K562 (cell line): Measurements from ENCODE around the gene LDAF1. TPM values are rescaled to one million over a fixed set of nuclear protein-coding genes. Genes with fewer than 3 reads are reported as not detected.

ENCODE experiments used
- ATAC-seq: fragments of 200-7000 bp; cut with Tn5 transposase; 3 replicates; pipeline ENCODE4 v1.9.1; 2020; ENCODE audit warnings: moderate library complexity
- BruUV-seq: library from RNA; stranded (reverse); fragments of 400-500 nt; replicated peaks from 2 replicates; lab custom pipeline; 2021; lab: Mats Ljungman, UMichigan
- CTCF ChIA-PET: fragments of 300-600 bp; formaldehyde crosslinking; extraction: SDS; loops from one replicate; lab custom pipeline; 2021; ENCODE audit warnings: low intra/inter-chr PET ratio; lab: Yijun Ruan, JAX
- POLR2A ChIA-PET: fragments of 300-600, 350-650 bp; sonication (Branson Sonifier 250); formaldehyde crosslinking; extraction: SDS; loops from one replicate; lab custom pipeline; 2021; ENCODE audit warnings: antibody characterized with exemption, inconsistent platforms; lab: Yijun Ruan, JAX
- DNase-seq, 4 experiments: peaks; one replicate each; pipeline versions ENCODE4 v3.0.0 to v3.0.0-alpha.2; 2011 to 2018; ENCODE audit warnings: low spot score in 3 of 4, mixed read lengths in 3 of 4; ENCODE audit errors: extremely low read depth in 1 of 4
- FAIRE-seq: peaks from 2 replicates; lab custom pipeline; 2011; peaks lifted over from hg19 to GRCh38; lab: Jason Lieb, UNC
- H2AFZ ChIP-seq: 2 replicates; pipeline ENCODE4 v1.6.0; 2011; ENCODE audit warnings: low read depth, low read length, control low read depth, inconsistent platforms
- H3K27ac ChIP-seq: fragments of 200-600 bp; 3 replicates; pipeline ENCODE4 v1.8.0; 2011; ENCODE audit warnings: low read depth, mild to moderate bottlenecking, control low read depth, inconsistent platforms, low read length, moderate library complexity, mixed read lengths; ENCODE audit errors: extremely low read depth
- H3K27me3 ChIP-seq, 2 experiments: fragments of 300-600 bp in 1 of 2; 2 replicates in 1 of 2; 3 replicates in 1 of 2; pipeline versions ENCODE4 v1.6.0 to v1.8.0; 2011; ENCODE audit warnings: inconsistent platforms in 2 of 2, low read length in 2 of 2, mild to moderate bottlenecking in 1 of 2, mixed read lengths in 1 of 2, moderate library complexity in 1 of 2; ENCODE audit not compliant: control insufficient read depth in 2 of 2, insufficient read depth in 2 of 2
- H3K36me3 ChIP-seq: fragments of 300-600 bp; 3 replicates; pipeline ENCODE4 v1.8.0; 2011; ENCODE audit warnings: mild to moderate bottlenecking, low read length, inconsistent platforms; ENCODE audit not compliant: control insufficient read depth, insufficient read depth
- H3K4me1 ChIP-seq, 2 experiments: fragments of 200-600 bp in 1 of 2; replicated peaks in 1 of 2; 2 replicates in 1 of 2; 3 replicates in 1 of 2; pipeline versions ENCODE4 v1.5.1 to v1.8.0; 2011; ENCODE audit warnings: inconsistent platforms in 2 of 2, low read length in 2 of 2, mild to moderate bottlenecking in 1 of 2, mixed read lengths in 1 of 2, moderate library complexity in 1 of 2; ENCODE audit not compliant: control insufficient read depth in 2 of 2, insufficient read depth in 2 of 2
- H3K4me2 ChIP-seq: 2 replicates; pipeline ENCODE4 v1.6.1; 2011; ENCODE audit warnings: low read length, control low read depth, inconsistent platforms, mixed read lengths; ENCODE audit not compliant: insufficient read depth
- H3K4me3 ChIP-seq: fragments of 200-600 bp; sonication (generic), shearing (Covaris generic); 2 replicates; pipeline ENCODE4 v1.5.1; 2016; ENCODE audit warnings: control low read depth, inconsistent platforms
- H3K79me2 ChIP-seq: fragments of 200-600 bp; 3 replicates; pipeline ENCODE4 v1.8.0; 2011; ENCODE audit warnings: low read length, inconsistent platforms; ENCODE audit not compliant: control insufficient read depth, insufficient read depth
- H3K9ac ChIP-seq, 2 experiments: 2 replicates each; pipeline versions ENCODE4 v1.6.0 to v1.6.1; 2011; ENCODE audit warnings: low read depth in 2 of 2, low read length in 2 of 2, control low read depth in 1 of 2, inconsistent platforms in 1 of 2, mild to moderate bottlenecking in 1 of 2, mixed read lengths in 1 of 2; ENCODE audit not compliant: insufficient read depth in 1 of 2
- H3K9me1 ChIP-seq: one replicate; pipeline ENCODE4 v1.6.0; 2011; ENCODE audit warnings: inconsistent platforms, mild to moderate bottlenecking, low read length, moderate library complexity; ENCODE audit not compliant: control insufficient read depth, insufficient read depth
- H3K9me3 ChIP-seq: replicated peaks from 2 replicates; pipeline ENCODE4 v1.5.1; 2011; ENCODE audit warnings: low read depth, low read length, inconsistent platforms; ENCODE audit not compliant: control insufficient read depth, insufficient read depth
- H4K20me1 ChIP-seq: replicated peaks from 2 replicates; pipeline ENCODE4 v1.6.1; 2011; ENCODE audit warnings: low read length, inconsistent platforms, mixed read lengths; ENCODE audit not compliant: control insufficient read depth, insufficient read depth
- CBFB ChIP-seq: sonication (generic); formaldehyde crosslinking; IDR thresholded peaks from 2 replicates; pipeline ENCODE4 v1.4.0; 2020; ENCODE audit warnings: mild to moderate bottlenecking, missing genetic modification reagents
- MYC ChIP-seq, 2 experiments: fragments of 250-450 bp in 1 of 2; sonication (Bioruptor Pico) in 1 of 2; IDR thresholded peaks; 2 replicates each; pipeline versions ENCODE4 v1.5.1 to v1.6.1; 2012 to 2021; ENCODE audit warnings: low read depth in 2 of 2, borderline replicate concordance in 1 of 2, improper control_type of control experiment in 1 of 2, low read length in 1 of 2, mild to moderate bottlenecking in 1 of 2, moderate library complexity in 1 of 2
- TSHZ1 ChIP-seq: fragments of 250-450 bp; sonication (Bioruptor Pico); IDR thresholded peaks from 2 replicates; pipeline ENCODE4 v1.4.0; 2020; ENCODE audit warnings: mild to moderate bottlenecking, moderate library complexity
- ZNF384 ChIP-seq: IDR thresholded peaks from 2 replicates; pipeline ENCODE4 v1.6.1; 2012; ENCODE audit warnings: low read depth, low read length, improper control_type of control experiment
- WGBS: fragments of 100-300 bp; shearing (Covaris generic); methylation state at CpG from one replicate; pipeline ENCODE4 v1.1.6; 2016; ENCODE audit warnings: low coverage, mixed read lengths; ENCODE audit not compliant: insufficient coverage; ENCODE audit errors: missing lambda C conversion rate; 5-methylcytosine and 5-hydroxymethylcytosine counted together
- in situ Hi-C: fragments of 300-500 bp; cut with MboI; formaldehyde crosslinking; loops from 4 replicates; pipeline ENCODE4 v1.15.0; 2018; ENCODE audit warnings: inconsistent platforms, mixed read lengths
- intact Hi-C: fragments of 100-400 bp; cut with micrococcal nuclease; formaldehyde crosslinking; loops from 2 replicates; pipeline ENCODE4 v1.14.2; 2022
- polyA plus RNA-seq, 8 experiments: library from polyadenylated mRNA; depleted of rRNA in 4 of 8; stranded (reverse) in 5 of 8; unstranded in 3 of 8; fragments of >200 nt; fragmentation: Nextera tagmentation in 2 of 8; fragmentation: Illumina TruSeq in 1 of 8; extraction: Ambion mirVana in 2 of 8; extraction: Trizol in 1 of 8; gene quantifications; 2 replicates each; pipeline versions ENCODE4 v1.2.1 to v1.2.3, GENCODE V29; 2011 to 2014; ENCODE audit warnings: inconsistent platforms in 1 of 8, missing spikeins in 1 of 8
- total RNA-seq, 7 experiments: library from RNA; depleted of rRNA in 6 of 7; stranded (reverse); fragments of >200 nt in 6 of 7; fragmentation: Illumina TruSeq in 2 of 7; extraction: Trizol in 2 of 7; gene quantifications; 2 replicates each; pipeline versions ENCODE4 v1.2.1 to v1.2.3, GENCODE V29; 2011 to 2021; ENCODE audit warnings: low replicate concordance in 1 of 7
- TF ChIP-seq, protein P1 (sequence below): sonication (generic); formaldehyde crosslinking; IDR thresholded peaks from 2 replicates; pipeline ENCODE4 v1.8.1; 2023; ENCODE audit warnings: mild to moderate bottlenecking, missing genetic modification reagents
- TF ChIP-seq, protein P2 (sequence below), 2 experiments: IDR thresholded peaks in 1 of 2; conservative IDR thresholded peaks in 1 of 2; 2 replicates each; pipeline ENCODE4 v1.6.1; 2016; ENCODE audit warnings: low read depth in 2 of 2, mild to moderate bottlenecking in 1 of 2, missing compliant biosample characterization in 1 of 2, missing genetic modification characterization in 1 of 2, moderate library complexity in 1 of 2
- TF ChIP-seq, protein P3 (sequence below): fragments of 450-650 bp; IDR thresholded peaks from one replicate; pipeline ENCODE4 v1.6.1; 2018; ENCODE audit warnings: mild to moderate bottlenecking, moderate library complexity; ENCODE audit not compliant: partially characterized antibody

The LDAF1 gene
- total and polyA plus RNA-seq, 9 of the 15 experiments (the other 6 are each of a cell fraction or from before 2014, with no cell fraction given): 7.0 to 20.1 (median 12.5) TPM

DNA sequence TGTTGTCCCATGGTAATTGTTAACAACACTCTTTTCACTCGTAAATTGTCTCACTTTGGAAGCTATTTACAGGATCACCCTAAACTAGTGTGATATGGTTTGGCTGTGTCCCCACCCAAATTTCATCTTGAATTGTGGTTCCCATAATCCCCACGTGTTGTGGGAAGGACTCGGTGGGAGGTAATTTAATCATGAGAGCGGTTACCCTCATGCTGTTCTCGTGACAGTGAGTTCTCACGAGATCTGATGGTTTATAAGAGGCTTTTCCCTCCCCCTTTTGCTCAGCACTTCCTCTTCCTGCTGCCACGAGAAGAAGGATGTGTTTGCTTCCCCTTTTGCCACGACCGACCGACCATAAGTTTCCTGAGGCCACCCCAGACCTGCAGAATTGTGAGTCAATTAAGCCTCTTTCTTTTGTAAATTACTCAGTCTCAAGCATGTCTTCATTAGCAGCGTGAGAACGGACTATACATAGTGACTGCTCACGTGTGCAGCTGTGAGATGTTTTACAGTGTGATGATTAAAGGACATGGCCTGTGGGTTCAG lies 42.3 kb upstream of the LDAF1 start:
- CTCF ChIA-PET: no interaction called here
- TF ChIP-seq, protein P1, sequence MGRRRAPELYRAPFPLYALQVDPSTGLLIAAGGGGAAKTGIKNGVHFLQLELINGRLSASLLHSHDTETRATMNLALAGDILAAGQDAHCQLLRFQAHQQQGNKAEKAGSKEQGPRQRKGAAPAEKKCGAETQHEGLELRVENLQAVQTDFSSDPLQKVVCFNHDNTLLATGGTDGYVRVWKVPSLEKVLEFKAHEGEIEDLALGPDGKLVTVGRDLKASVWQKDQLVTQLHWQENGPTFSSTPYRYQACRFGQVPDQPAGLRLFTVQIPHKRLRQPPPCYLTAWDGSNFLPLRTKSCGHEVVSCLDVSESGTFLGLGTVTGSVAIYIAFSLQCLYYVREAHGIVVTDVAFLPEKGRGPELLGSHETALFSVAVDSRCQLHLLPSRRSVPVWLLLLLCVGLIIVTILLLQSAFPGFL (CRISPR knock-in tag): no peak
- TF ChIP-seq MYC (IDR thresholded peaks at IDR 0.05; ENCODE audit: low read depth, low read length): peak; percentile 61; the same call in 1 of the 2 replicates
- TF ChIP-seq MYC (CRISPR knock-in tag; IDR thresholded peaks at IDR 0.05; ENCODE audit: borderline replicate concordance, low read depth): no peak
- TF ChIP-seq, protein P2, sequence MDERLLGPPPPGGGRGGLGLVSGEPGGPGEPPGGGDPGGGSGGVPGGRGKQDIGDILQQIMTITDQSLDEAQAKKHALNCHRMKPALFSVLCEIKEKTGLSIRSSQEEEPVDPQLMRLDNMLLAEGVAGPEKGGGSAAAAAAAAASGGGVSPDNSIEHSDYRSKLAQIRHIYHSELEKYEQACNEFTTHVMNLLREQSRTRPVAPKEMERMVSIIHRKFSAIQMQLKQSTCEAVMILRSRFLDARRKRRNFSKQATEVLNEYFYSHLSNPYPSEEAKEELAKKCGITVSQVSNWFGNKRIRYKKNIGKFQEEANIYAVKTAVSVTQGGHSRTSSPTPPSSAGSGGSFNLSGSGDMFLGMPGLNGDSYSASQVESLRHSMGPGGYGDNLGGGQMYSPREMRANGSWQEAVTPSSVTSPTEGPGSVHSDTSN (CRISPR knock-in tag; IDR thresholded peaks at IDR 0.05; ENCODE audit: low read depth): no peak
- TF ChIP-seq, protein P2 (tag; conservative IDR thresholded peaks at IDR 0.05; ENCODE audit: low read depth): peak; percentile 74
- TF ChIP-seq CBFB (CRISPR knock-in tag): no peak
- no peak for TF ChIP-seq ZNF384
- TF ChIP-seq, protein P3, sequence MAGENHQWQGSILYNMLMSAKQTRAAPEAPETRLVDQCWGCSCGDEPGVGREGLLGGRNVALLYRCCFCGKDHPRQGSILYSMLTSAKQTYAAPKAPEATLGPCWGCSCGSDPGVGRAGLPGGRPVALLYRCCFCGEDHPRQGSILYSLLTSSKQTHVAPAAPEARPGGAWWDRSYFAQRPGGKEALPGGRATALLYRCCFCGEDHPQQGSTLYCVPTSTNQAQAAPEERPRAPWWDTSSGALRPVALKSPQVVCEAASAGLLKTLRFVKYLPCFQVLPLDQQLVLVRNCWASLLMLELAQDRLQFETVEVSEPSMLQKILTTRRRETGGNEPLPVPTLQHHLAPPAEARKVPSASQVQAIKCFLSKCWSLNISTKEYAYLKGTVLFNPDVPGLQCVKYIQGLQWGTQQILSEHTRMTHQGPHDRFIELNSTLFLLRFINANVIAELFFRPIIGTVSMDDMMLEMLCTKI: no peak
- no peak for TF ChIP-seq TSHZ1 (CRISPR knock-in tag)

More for the DNA sequence above, 42.3 kb upstream of the LDAF1 start:
- intact Hi-C loops: no loop called here
- Histone ChIP-seq H3K27ac (peak overlapping the region; percentile 62; the same call in 2 of the 3 replicates), H3K9me1 (no peaks in the 10 kb centered on the region), H3K4me2 (peak overlapping the region; percentile 84), H3K4me1 (peaks cover 0 to 7% of the 10 kb centered on the region in 2 experiments; a peak in 2 of 5 replicates), H3K79me2 (no peaks in the 10 kb centered on the region), H3K27me3 (no peaks in the 10 kb centered on the region; a peak in 1 of 5 replicates), H3K9me3 (peaks cover 5% of the 10 kb centered on the region), H3K36me3 (no peaks in the 10 kb centered on the region), H3K9ac (peak overlapping the region in 1 of 2 experiments; percentile 60; a peak in 2 of 4 replicates), H4K20me1 (no peaks in the 10 kb centered on the region), H2AFZ (peak overlapping the region; percentile 98), H3K4me3 (peak overlapping the region; percentile 44)
- ATAC-seq: peak; percentile 91
- POLR2A ChIA-PET: interaction anchor here (1.2 kb wide), 1 partner anchor 185 kb away, joined by 3 read pairs; no protein-coding TSS in a partner anchor
- in situ Hi-C loops: no loop called here
- no TSS peak for BruUV-seq
- WGBS: 13% methylated on average over 13 of the region's 13 CpGs
- peak in 2 of 4 experiments; percentile 15 to 73 for DNase-seq
- FAIRE-seq: peak; percentile 94
